Islet precursor cell (in vitro differentiated cells): ENCODE measurements around the gene RASGRP4.
"Not testable (repeated sequence)": the region's sequence is repeated elsewhere in the genome, so short reads cannot be mapped to it uniquely, and the experiment has no call there.

ENCODE experiments used
- DNase-seq: peaks from one replicate; pipeline ENCODE4 v3.0.0-alpha.2; 2018

The RASGRP4 gene

GRCh38 chr19:38367041-38367440 lies 59.0 kb downstream of the RASGRP4 start:
- DNase-seq: no peak

GRCh38 chr19:38362946-38363688 lies 62.9 kb downstream of the RASGRP4 start:
- DNase-seq: not testable (repeated sequence)

GRCh38 chr19:38362076-38362945 lies 63.7 kb downstream of the RASGRP4 start:
- DNase-seq: peak; percentile 93

- DNase-seq: peak; percentile 97
These were observed 64.4 kb downstream of the RASGRP4 start for GRCh38 chr19:38361633-38362075.

GRCh38 chr19:38360839-38361631 lies 65.0 kb downstream of the RASGRP4 start:
- no peak for DNase-seq

GRCh38 chr19:38360351-38360750 lies 65.7 kb downstream of the RASGRP4 start:
- DNase-seq: no peak

GRCh38 chr19:38359242-38360021 lies 66.6 kb downstream of the RASGRP4 start:
- no peak for DNase-seq
